GM21447 (cell line): ENCODE results near the gene TRPV6.

Experiments used
- ATAC-seq: cut with Tn5 transposase; IDR thresholded peaks from one replicate; pipeline ENCODE4 v1.9.1; 2021; ENCODE audit not compliant: unreplicated experiment

TRPV6 gene

DNA sequence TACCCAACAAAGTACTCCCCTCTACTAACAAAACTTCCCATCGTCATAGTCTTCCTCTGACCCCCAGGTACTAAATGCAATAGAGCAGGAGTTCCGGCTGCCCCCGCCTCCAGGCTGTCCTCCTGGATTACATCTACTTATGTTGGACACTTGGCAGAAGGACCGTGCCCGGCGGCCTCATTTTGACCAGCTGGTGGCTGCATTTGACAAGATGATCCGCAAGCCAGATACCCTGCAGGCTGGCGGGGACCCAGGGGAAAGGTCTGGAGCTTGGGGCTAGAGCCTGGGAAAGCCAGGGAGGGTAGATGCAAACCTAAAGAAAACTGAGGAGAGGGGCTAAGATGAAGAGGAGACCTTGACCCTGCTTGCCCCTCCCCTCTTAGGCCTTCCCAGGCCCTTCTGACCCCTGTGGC is 15.4 kb downstream of the TRPV6 start:
- ATAC-seq, result no peak

DNA sequence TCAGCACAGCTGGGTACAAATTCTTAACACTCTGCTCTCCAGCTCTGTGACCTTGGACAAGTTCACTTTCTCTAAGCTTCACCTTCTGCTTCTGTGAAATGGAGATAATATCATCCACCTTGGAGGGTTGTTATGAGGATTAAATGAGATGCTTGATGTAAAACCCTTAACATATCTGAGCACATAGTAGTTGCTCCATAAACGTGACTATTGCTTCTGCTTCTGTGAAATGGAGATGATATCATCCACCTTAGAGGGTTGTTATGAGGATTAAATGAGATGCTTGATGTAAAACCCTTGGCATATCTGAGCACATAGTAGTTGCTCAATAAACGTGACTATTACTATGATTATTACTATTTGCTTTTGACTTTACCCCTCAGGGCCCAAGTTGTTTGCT is 16.1 kb downstream of the TRPV6 start:
- ATAC-seq, result no peak

GRCh38 chr7:142868986-142869415 is 16.5 kb downstream of the TRPV6 start:
- ATAC-seq, result no peak

- no peak for ATAC-seq
These were observed 17.2 kb downstream of the TRPV6 start for GRCh38 chr7:142868188-142868985.

GRCh38 chr7:142867398-142868187 is 18.0 kb downstream of the TRPV6 start:
- ATAC-seq, result no peak

DNA sequence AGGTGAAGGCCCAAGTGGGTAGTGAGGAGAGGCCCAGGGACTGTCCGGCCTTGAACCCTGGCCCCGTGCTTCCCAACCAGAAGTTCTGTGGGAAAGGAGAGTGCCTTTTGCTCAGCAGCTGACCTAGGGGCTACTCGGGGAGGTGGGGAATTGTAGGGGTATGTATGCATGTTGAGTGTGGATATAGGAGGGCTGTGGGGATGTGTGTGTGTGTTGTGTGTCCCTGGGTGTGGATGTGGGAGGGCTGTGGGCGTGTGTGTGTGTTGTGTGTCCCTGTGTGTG is 18.5 kb downstream of the TRPV6 start:
- no peak for ATAC-seq

GRCh38 chr7:142866361-142867096 is 19.0 kb downstream of the TRPV6 start:
- ATAC-seq, result no peak

- no peak for ATAC-seq
These were observed 19.8 kb downstream of the TRPV6 start for GRCh38 chr7:142865766-142866165.

- no peak for ATAC-seq
These were observed 20.4 kb downstream of the TRPV6 start for GRCh38 chr7:142864980-142865747.

GRCh38 chr7:142863891-142864685 is 21.5 kb downstream of the TRPV6 start:
- no peak for ATAC-seq

- no peak for ATAC-seq
These were observed 22.7 kb downstream of the TRPV6 start for GRCh38 chr7:142862786-142863400.

GRCh38 chr7:142862351-142862750 is 23.2 kb downstream of the TRPV6 start:
- ATAC-seq, result no peak

DNA sequence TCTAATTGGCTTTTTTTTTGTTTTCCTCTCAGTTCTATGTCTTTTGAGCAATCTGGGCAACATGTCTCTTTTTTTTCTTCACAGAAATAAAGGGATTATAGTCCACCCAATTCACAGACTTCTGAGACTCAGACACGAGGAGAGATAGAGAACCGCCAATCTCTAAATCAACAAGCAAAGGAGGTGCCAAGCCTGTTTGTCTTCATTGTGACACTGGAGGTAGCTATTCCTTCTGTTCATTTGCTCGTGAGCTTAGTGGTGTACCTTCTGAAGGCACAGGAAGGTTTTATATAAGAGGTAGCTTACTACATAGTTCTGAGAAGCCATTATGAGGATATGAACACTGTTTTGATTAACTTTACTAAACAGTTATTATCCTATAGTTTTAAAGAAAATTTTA is 24.6 kb downstream of the TRPV6 start:
- no peak for ATAC-seq

GRCh38 chr7:142859829-142860228 is 25.7 kb downstream of the TRPV6 start:
- no peak for ATAC-seq

DNA sequence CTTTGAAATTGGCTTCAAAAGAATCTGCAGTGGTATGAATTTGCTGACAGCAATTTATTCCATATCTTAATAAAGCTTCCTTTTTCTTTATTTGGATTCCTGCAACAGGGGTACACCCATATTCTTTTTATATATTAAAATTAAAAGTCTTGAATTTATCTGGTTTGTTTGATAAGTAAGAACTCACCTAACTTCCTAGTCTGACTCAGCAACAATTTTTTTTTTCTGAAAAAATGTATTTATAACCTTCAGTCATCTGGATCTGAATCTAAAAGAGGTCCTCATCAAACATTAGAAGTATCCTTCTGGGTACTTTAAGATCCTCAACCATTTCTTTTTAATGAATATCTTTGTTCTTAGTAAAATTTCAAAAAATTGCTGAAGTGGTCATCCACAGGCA is 26.1 kb downstream of the TRPV6 start:
- no peak for ATAC-seq

DNA sequence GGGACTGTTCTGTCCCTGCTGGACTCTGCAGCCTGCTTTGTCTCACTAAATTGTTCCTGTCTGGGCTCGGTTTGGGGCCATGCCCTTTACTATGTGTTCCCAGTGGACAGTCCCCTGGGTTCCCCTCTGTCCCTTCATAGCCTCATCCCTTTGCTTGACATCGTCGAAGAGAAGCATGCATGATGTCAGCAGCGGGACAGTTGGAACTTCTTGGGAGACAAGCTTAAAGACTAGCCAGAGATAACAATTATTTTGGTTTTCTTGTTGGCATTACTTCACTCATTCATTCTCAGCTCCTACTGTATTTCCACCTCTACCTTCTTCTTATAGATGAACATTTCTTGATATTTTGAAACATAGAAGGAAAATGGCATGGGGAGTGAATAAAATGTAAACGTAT is 27.9 kb downstream of the TRPV6 start:
- no peak for ATAC-seq

DNA sequence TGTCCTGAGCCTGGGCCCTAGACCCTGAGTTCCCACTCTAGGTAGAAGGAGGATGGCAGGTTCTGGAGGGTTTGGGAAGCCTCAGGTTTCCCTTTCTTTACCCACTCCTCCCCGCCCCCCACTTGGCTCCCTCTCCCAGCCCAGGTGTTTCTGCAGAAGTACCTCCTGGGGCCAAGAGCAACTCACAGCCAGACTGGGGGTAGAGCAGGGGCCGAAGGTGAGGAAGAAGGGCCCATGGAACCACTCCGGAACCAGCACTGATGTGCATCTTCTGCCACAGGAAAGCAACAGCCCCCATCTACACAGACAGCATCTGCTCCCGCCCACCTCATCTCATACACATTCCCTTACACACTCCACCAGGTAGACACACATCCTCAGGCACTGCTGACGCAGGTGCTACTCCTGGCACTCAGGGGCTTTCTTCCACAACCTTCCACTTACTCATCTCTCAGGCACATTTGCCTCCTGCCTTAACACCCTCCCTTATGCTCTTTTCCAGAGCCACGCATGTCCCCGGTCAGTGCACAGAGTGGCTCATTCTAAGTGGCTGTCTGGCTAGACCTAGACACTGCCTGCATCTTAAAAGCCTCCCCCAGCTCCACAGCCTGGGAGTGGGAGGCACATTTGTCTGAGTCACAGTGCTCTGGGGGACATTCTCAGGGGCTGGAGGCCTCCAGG is 28.8 kb downstream of the TRPV6 start:
- no peak for ATAC-seq

GRCh38 chr7:142855756-142856564 is 29.6 kb downstream of the TRPV6 start:
- no peak for ATAC-seq
